ENCODE measurements around the gene XRN2. TPM values are rescaled to one million over a fixed set of nuclear protein-coding genes. Genes with fewer than 3 reads are reported as not detected.

The XRN2 gene
- total and polyA plus RNA-seq, 2 of the 13 experiments (the other 11 are each of a cell fraction or from before 2014, with no cell fraction given): 90.3 to 171 TPM

DNA sequence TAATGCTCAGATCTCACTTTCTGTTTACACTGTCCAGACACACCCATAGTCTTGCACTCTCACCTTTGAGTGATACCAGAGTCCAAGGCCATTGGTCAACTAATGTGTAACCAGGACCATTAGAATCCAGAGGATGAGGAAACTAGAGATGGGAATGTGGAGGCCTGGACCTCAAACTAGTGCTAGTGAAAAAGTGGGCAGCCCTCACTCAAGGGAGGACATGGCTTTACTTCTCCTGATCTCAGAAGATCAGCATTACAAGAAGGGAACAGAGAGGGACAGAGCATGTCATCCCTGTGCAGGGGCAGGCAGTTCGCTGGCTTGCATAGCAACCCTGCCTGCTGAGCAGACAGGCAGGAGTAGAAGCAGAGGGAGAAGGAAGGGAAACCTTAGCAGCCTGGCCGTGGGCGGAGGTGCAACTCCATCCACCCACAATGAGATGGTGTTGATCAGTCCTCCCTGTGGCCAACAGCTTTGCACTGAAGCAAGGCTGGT, 22.6 kb upstream of the XRN2 start (continued):
- no peak for TF ChIP-seq PHF20 (CRISPR knock-in tag; IDR thresholded peaks at IDR 0.05)
- peak; percentile 76; the same call in 1 of the 2 replicates for TF ChIP-seq HMG20A (CRISPR knock-in tag; IDR thresholded peaks at IDR 0.05; ENCODE audit: borderline replicate concordance)
- no peak for TF ChIP-seq ZNF225 (CRISPR knock-in tag; IDR thresholded peaks at IDR 0.05)
- TF ChIP-seq ASH2L (IDR thresholded peaks at IDR 0.05; ENCODE audit: insufficient read length, low read depth, low read length): no peak
- TF ChIP-seq GATAD2A (CRISPR knock-in tag; IDR thresholded peaks at IDR 0.05): peak; percentile 87
- TF ChIP-seq ZNF782 (CRISPR knock-in tag; IDR thresholded peaks at IDR 0.05; ENCODE audit: borderline replicate concordance): no peak
- peak; percentile 51; the same call in 1 of the 2 replicates for TF ChIP-seq ZBTB20 (CRISPR knock-in tag; IDR thresholded peaks at IDR 0.05; ENCODE audit: borderline replicate concordance, low read depth)
- TF ChIP-seq, protein P1, sequence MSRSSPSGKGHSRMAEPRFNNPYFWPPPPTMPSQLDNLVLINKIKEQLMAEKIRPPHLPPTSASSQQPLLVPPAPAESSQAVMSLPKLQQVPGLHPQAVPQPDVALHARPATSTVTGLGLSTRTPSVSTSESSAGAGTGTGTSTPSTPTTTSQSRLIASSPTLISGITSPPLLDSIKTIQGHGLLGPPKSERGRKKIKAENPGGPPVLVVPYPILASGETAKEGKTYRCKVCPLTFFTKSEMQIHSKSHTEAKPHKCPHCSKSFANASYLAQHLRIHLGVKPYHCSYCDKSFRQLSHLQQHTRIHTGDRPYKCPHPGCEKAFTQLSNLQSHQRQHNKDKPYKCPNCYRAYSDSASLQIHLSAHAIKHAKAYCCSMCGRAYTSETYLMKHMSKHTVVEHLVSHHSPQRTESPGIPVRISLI (CRISPR knock-in tag; IDR thresholded peaks at IDR 0.05; ENCODE audit: borderline replicate concordance): no peak
- no peak for TF ChIP-seq EEA1 (CRISPR knock-in tag; IDR thresholded peaks at IDR 0.05; ENCODE audit: borderline replicate concordance)
- no peak for TF ChIP-seq BHLHE40 (IDR thresholded peaks at IDR 0.05; ENCODE audit: low read length)
- TF ChIP-seq, protein P2, sequence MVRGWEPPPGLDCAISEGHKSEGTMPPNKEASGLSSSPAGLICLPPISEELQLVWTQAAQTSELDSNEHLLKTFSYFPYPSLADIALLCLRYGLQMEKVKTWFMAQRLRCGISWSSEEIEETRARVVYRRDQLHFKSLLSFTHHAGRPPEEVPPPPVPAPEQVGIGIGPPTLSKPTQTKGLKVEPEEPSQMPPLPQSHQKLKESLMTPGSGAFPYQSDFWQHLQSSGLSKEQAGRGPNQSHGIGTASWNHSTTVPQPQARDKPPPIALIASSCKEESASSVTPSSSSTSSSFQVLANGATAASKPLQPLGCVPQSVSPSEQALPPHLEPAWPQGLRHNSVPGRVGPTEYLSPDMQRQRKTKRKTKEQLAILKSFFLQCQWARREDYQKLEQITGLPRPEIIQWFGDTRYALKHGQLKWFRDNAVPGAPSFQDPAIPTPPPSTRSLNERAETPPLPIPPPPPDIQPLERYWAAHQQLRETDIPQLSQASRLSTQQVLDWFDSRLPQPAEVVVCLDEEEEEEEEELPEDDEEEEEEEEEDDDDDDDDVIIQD (CRISPR knock-in tag; IDR thresholded peaks at IDR 0.05; ENCODE audit: low read depth): peak; percentile 79; the same call in 1 of the 2 replicates
- TF ChIP-seq, protein P3, sequence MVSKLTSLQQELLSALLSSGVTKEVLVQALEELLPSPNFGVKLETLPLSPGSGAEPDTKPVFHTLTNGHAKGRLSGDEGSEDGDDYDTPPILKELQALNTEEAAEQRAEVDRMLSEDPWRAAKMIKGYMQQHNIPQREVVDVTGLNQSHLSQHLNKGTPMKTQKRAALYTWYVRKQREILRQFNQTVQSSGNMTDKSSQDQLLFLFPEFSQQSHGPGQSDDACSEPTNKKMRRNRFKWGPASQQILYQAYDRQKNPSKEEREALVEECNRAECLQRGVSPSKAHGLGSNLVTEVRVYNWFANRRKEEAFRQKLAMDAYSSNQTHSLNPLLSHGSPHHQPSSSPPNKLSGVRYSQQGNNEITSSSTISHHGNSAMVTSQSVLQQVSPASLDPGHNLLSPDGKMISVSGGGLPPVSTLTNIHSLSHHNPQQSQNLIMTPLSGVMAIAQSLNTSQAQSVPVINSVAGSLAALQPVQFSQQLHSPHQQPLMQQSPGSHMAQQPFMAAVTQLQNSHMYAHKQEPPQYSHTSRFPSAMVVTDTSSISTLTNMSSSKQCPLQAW (CRISPR knock-in tag; IDR thresholded peaks at IDR 0.05): peak; percentile 78
- peak in 1 of 2 experiments; percentile 59; a peak in 1 of 4 replicates for TF ChIP-seq KLF16 (CRISPR knock-in tag; IDR thresholded peaks at IDR 0.05)
- 0 out of 2 replicates have a peak, but pooled peaks have one; percentile 62 for TF ChIP-seq ZNF335 (CRISPR knock-in tag; IDR thresholded peaks at IDR 0.05)
- TF ChIP-seq HNF4G (IDR thresholded peaks at IDR 0.05; ENCODE audit: borderline replicate concordance, low read depth, low read length): peak; percentile 95
- peak; percentile 92; the same call in 1 of the 2 replicates for TF ChIP-seq HNF4G (CRISPR knock-in tag; IDR thresholded peaks at IDR 0.05; ENCODE audit: borderline replicate concordance, low read depth)
- TF ChIP-seq ZNF333 (CRISPR knock-in tag; IDR thresholded peaks at IDR 0.05; ENCODE audit: borderline replicate concordance): no peak
- no peak for TF ChIP-seq MXD4 (CRISPR knock-in tag; IDR thresholded peaks at IDR 0.05)
- TF ChIP-seq, protein P4, sequence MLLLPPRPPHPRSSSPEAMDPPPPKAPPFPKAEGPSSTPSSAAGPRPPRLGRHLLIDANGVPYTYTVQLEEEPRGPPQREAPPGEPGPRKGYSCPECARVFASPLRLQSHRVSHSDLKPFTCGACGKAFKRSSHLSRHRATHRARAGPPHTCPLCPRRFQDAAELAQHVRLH (CRISPR knock-in tag; IDR thresholded peaks at IDR 0.05; ENCODE audit: borderline replicate concordance, low read depth): 0 out of 2 replicates have a peak, but pooled peaks have one; percentile 18
- TF ChIP-seq, protein P5, sequence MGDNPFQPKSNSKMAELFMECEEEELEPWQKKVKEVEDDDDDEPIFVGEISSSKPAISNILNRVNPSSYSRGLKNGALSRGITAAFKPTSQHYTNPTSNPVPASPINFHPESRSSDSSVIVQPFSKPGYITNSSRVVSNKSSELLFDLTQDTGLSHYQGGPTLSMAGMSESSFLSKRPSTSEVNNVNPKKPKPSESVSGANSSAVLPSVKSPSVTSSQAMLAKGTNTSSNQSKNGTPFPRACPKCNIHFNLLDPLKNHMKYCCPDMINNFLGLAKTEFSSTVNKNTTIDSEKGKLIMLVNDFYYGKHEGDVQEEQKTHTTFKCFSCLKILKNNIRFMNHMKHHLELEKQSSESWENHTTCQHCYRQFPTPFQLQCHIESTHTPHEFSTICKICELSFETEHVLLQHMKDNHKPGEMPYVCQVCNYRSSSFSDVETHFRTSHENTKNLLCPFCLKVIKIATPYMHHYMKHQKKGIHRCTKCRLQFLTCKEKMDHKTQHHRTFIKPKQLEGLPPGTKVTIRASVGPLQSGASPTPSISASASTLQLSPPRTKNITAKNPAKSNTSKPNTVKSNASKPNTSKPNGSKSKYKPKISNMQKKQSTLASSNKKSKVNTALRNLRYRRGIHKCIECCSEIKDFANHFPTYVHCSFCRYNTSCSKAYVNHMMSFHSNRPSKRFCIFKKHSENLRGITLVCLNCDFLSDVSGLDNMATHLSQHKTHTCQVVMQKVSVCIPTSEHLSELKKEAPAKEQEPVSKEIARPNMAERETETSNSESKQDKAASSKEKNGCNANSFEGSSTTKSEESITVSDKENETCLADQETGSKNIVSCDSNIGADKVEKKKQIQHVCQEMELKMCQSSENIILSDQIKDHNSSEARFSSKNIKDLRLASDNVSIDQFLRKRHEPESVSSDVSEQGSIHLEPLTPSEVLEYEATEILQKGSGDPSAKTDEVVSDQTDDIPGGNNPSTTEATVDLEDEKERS (CRISPR knock-in tag; IDR thresholded peaks at IDR 0.05): peak; percentile 93
- peak; percentile 27; the same call in 1 of the 2 replicates for TF ChIP-seq ZNF3 (CRISPR knock-in tag; IDR thresholded peaks at IDR 0.05)
- TF ChIP-seq SP2 (CRISPR knock-in tag; IDR thresholded peaks at IDR 0.05): no peak

Measured in HepG2 (cell line).